ENCODE data around the gene CRTAC1.

The CRTAC1 gene

GRCh38 chr10:97870990-97871389 is 159.4 kb downstream of the CRTAC1 start:
- no peak overlapping the region for H4K8ac ChIP-seq (ENCODE audit: low read length)
- peaks cover 10% of the 10 kb centered on the region for H3K4me1 ChIP-seq (ENCODE audit: control insufficient read depth, insufficient read depth, low read depth, low read length)
- H3K27ac ChIP-seq (ENCODE audit: low read length, poor library complexity, severe bottlenecking): no peak overlapping the region
- no peak overlapping the region for H3K14ac ChIP-seq (ENCODE audit: low read length in 2 of 2)
- no peak overlapping the region for H2BK5ac ChIP-seq (ENCODE audit: low read depth, low read length, poor library complexity, severe bottlenecking)
- H3K27me3 ChIP-seq (ENCODE audit: control insufficient read depth in 1 of 2, insufficient read depth in 1 of 2, low read length in 2 of 2): peaks cover 33 to 49% of the 10 kb centered on the region in 2 experiments
- H3K4me3 ChIP-seq (ENCODE audit: insufficient read depth in 1 of 2, low read depth in 1 of 2, low read length in 2 of 2): no peak overlapping the region
- no peak overlapping the region for H2BK12ac ChIP-seq (ENCODE audit: low read length in 2 of 2)
- H2AK5ac ChIP-seq (ENCODE audit: low read length, severe bottlenecking): no peak overlapping the region
- no peaks in the 10 kb centered on the region for H3K9me3 ChIP-seq (ENCODE audit: control insufficient read depth, low read length)
- no peaks in the 10 kb centered on the region for H3K79me1 ChIP-seq (replicated peaks; ENCODE audit: low read length, poor library complexity, severe bottlenecking)
- no peak overlapping the region for H3K23ac ChIP-seq (ENCODE audit: low read length in 2 of 2)
- H3K9ac ChIP-seq (ENCODE audit: low read length): no peak overlapping the region
- WGBS: 91% methylated on average over 8 of the region's 8 CpGs
- H4K91ac ChIP-seq (ENCODE audit: low read length): no peak overlapping the region
- no peak overlapping the region for H2AFZ ChIP-seq (ENCODE audit: low read depth, low read length)
- H3K18ac ChIP-seq (ENCODE audit: low read depth in 1 of 2, low read length in 2 of 2): no peak overlapping the region
- H2BK120ac ChIP-seq (ENCODE audit: low read depth, low read length): no peak overlapping the region
- H3K4me2 ChIP-seq (ENCODE audit: low read length, poor library complexity, severe bottlenecking): no peak overlapping the region
- H2BK15ac ChIP-seq (ENCODE audit: low read depth, poor library complexity, severe bottlenecking): no peak overlapping the region
- no peaks in the 10 kb centered on the region for H3K36me3 ChIP-seq (ENCODE audit: control insufficient read depth in 1 of 2, insufficient read depth in 2 of 2, low read depth in 1 of 2, low read length in 2 of 2)
- H3K4ac ChIP-seq (ENCODE audit: low read depth in 1 of 2, low read length in 2 of 2): no peak overlapping the region
- DNase-seq: no peak

DNA sequence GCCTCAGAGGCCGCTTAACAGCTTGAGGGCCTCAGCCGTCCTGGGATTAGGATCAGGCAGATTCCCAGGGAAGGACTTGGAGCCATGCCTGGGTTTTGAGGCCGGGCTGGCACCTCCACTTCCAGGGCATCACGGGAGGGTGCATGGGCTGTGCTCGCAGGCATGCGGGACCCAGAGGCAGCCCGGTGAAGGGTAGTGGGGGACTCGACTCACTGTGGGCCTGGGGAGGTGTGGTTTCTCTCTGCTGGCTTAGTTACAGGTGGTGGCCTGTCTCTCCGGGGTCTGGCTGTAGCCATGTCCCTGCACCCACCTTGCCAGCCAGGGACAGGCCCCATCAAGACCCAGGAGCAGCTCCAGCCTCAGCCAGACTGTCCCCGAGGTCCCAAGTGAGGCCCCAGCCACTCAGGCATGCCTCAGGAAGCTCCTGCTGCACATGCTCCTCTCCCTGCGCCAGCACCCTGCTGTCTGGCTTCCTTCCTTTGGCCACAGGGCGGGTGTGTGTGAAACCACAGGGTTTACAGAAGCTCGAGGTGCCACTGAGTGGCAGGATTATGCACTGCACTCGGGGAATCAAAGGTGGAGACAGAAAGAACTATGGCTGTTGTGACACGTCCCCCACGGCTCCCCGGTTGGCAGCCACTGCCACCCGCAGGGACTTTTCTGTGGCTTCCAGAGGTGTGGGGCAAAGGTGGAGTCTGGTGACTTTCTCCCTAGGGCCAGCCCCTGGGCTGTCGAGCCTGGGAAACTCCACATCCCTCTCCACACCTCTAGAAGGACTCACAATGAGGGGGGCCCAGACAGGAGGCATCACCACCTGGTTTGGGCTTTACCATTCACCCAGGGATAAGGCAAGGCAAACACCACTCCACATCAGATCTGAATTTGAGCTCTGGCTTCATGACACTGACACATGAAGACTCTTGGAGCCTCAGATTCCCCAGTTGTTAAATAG is 161.1 kb downstream of the CRTAC1 start:
- H3K4me2 ChIP-seq (ENCODE audit: low read length, poor library complexity, severe bottlenecking): no peak overlapping the region
- no peak overlapping the region for H3K14ac ChIP-seq (ENCODE audit: low read length in 2 of 2)
- no peak overlapping the region for H4K8ac ChIP-seq (ENCODE audit: low read length)
- no peaks in the 10 kb centered on the region for H3K79me1 ChIP-seq (replicated peaks; ENCODE audit: low read length, poor library complexity, severe bottlenecking)
- H3K23ac ChIP-seq (ENCODE audit: low read length in 2 of 2): no peak overlapping the region
- H3K27ac ChIP-seq (ENCODE audit: low read length, poor library complexity, severe bottlenecking): no peak overlapping the region
- no peak overlapping the region for H2AK5ac ChIP-seq (ENCODE audit: low read length, severe bottlenecking)
- H3K27me3 ChIP-seq (ENCODE audit: control insufficient read depth in 1 of 2, insufficient read depth in 1 of 2, low read length in 2 of 2): peaks cover 27 to 61% of the 10 kb centered on the region in 2 experiments
- H3K18ac ChIP-seq (ENCODE audit: low read depth in 1 of 2, low read length in 2 of 2): no peak overlapping the region
- no peaks in the 10 kb centered on the region for H3K9me3 ChIP-seq (ENCODE audit: control insufficient read depth, low read length)
- H2BK5ac ChIP-seq (ENCODE audit: low read depth, low read length, poor library complexity, severe bottlenecking): no peak overlapping the region
- H3K4ac ChIP-seq (ENCODE audit: low read depth in 1 of 2, low read length in 2 of 2): no peak overlapping the region
- H4K91ac ChIP-seq (ENCODE audit: low read length): no peak overlapping the region
- H2AFZ ChIP-seq (ENCODE audit: low read depth, low read length): no peak overlapping the region
- H2BK120ac ChIP-seq (ENCODE audit: low read depth, low read length): no peak overlapping the region
- no peak overlapping the region for H3K4me3 ChIP-seq (ENCODE audit: insufficient read depth in 1 of 2, low read depth in 1 of 2, low read length in 2 of 2)
- peaks cover 16% of the 10 kb centered on the region for H3K4me1 ChIP-seq (ENCODE audit: control insufficient read depth, insufficient read depth, low read depth, low read length)
- WGBS: 36% methylated on average over 18 of the region's 19 CpGs
- H2BK15ac ChIP-seq (ENCODE audit: low read depth, poor library complexity, severe bottlenecking): no peak overlapping the region
- H2BK12ac ChIP-seq (ENCODE audit: low read length in 2 of 2): no peak overlapping the region
- H3K36me3 ChIP-seq (ENCODE audit: control insufficient read depth in 1 of 2, insufficient read depth in 2 of 2, low read depth in 1 of 2, low read length in 2 of 2): no peaks in the 10 kb centered on the region
- peak; percentile 78 for DNase-seq
- no peak overlapping the region for H3K9ac ChIP-seq (ENCODE audit: low read length)

- no peak overlapping the region for H3K23ac ChIP-seq (ENCODE audit: low read length in 2 of 2)
These were observed 162.2 kb downstream of the CRTAC1 start for GRCh38 chr10:97868134-97868685.

GRCh38 chr10:97867220-97867800 is 163.1 kb downstream of the CRTAC1 start:
- Histone ChIP-seq H3K18ac (ENCODE audit: low read depth in 1 of 2, low read length in 2 of 2) (no peak overlapping the region), H3K9ac (ENCODE audit: low read length) (no peak overlapping the region), H3K14ac (ENCODE audit: low read length in 2 of 2) (no peak overlapping the region), H3K27ac (ENCODE audit: low read length, poor library complexity, severe bottlenecking) (no peak overlapping the region), H3K23ac (ENCODE audit: low read length in 2 of 2) (no peak overlapping the region), H2BK120ac (ENCODE audit: low read depth, low read length) (no peak overlapping the region), H2AFZ (ENCODE audit: low read depth, low read length) (no peak overlapping the region), H2BK5ac (ENCODE audit: low read depth, low read length, poor library complexity, severe bottlenecking) (no peak overlapping the region), H3K9me3 (ENCODE audit: control insufficient read depth, low read length) (no peaks in the 10 kb centered on the region), H2AK5ac (ENCODE audit: low read length, severe bottlenecking) (no peak overlapping the region), H3K79me1 (replicated peaks; ENCODE audit: low read length, poor library complexity, severe bottlenecking) (no peaks in the 10 kb centered on the region), H3K27me3 (ENCODE audit: control insufficient read depth in 1 of 2, insufficient read depth in 1 of 2, low read length in 2 of 2) (peaks cover 14 to 63% of the 10 kb centered on the region in 2 experiments), H2BK12ac (ENCODE audit: low read length in 2 of 2) (no peak overlapping the region), H3K4ac (ENCODE audit: low read depth in 1 of 2, low read length in 2 of 2) (no peak overlapping the region), H4K91ac (ENCODE audit: low read length) (no peak overlapping the region), H3K36me3 (ENCODE audit: control insufficient read depth in 1 of 2, insufficient read depth in 2 of 2, low read depth in 1 of 2, low read length in 2 of 2) (no peaks in the 10 kb centered on the region), H3K4me1 (ENCODE audit: control insufficient read depth, insufficient read depth, low read depth, low read length) (peaks cover 20% of the 10 kb centered on the region), H3K4me2 (ENCODE audit: low read length, poor library complexity, severe bottlenecking) (no peak overlapping the region), H2BK15ac (ENCODE audit: low read depth, poor library complexity, severe bottlenecking) (no peak overlapping the region), H3K4me3 (ENCODE audit: insufficient read depth in 1 of 2, low read depth in 1 of 2, low read length in 2 of 2) (no peak overlapping the region), H4K8ac (ENCODE audit: low read length) (no peak overlapping the region)
- 81% methylated on average over 10 of the region's 10 CpGs for WGBS
- no peak for DNase-seq

More at GRCh38 chr10:97868134-97868685, 162.2 kb downstream of the CRTAC1 start:
- H2BK120ac ChIP-seq (ENCODE audit: low read depth, low read length): no peak overlapping the region
- 79% methylated on average over 4 of the region's 4 CpGs for WGBS
- no peak overlapping the region for H3K18ac ChIP-seq (ENCODE audit: low read depth in 1 of 2, low read length in 2 of 2)
- H3K36me3 ChIP-seq (ENCODE audit: control insufficient read depth in 1 of 2, insufficient read depth in 2 of 2, low read depth in 1 of 2, low read length in 2 of 2): no peaks in the 10 kb centered on the region
- H3K79me1 ChIP-seq (replicated peaks; ENCODE audit: low read length, poor library complexity, severe bottlenecking): no peaks in the 10 kb centered on the region
- H3K4me3 ChIP-seq (ENCODE audit: insufficient read depth in 1 of 2, low read depth in 1 of 2, low read length in 2 of 2): no peak overlapping the region
- H2BK5ac ChIP-seq (ENCODE audit: low read depth, low read length, poor library complexity, severe bottlenecking): no peak overlapping the region
- H3K9me3 ChIP-seq (ENCODE audit: control insufficient read depth, low read length): no peaks in the 10 kb centered on the region
- no peak overlapping the region for H2BK12ac ChIP-seq (ENCODE audit: low read length in 2 of 2)
- no peak overlapping the region for H2BK15ac ChIP-seq (ENCODE audit: low read depth, poor library complexity, severe bottlenecking)
- peak overlapping the region; percentile 45 for H2AK5ac ChIP-seq (ENCODE audit: low read length, severe bottlenecking)
- no peak overlapping the region for H3K4ac ChIP-seq (ENCODE audit: low read depth in 1 of 2, low read length in 2 of 2)
- H3K4me2 ChIP-seq (ENCODE audit: low read length, poor library complexity, severe bottlenecking): no peak overlapping the region
- H3K9ac ChIP-seq (ENCODE audit: low read length): no peak overlapping the region
- peaks cover 16% of the 10 kb centered on the region for H3K4me1 ChIP-seq (ENCODE audit: control insufficient read depth, insufficient read depth, low read depth, low read length)
- no peak overlapping the region for H3K27ac ChIP-seq (ENCODE audit: low read length, poor library complexity, severe bottlenecking)
- no peak overlapping the region for H2AFZ ChIP-seq (ENCODE audit: low read depth, low read length)
- H3K14ac ChIP-seq (ENCODE audit: low read length in 2 of 2): no peak overlapping the region
- H4K91ac ChIP-seq (ENCODE audit: low read length): no peak overlapping the region
- H3K27me3 ChIP-seq (ENCODE audit: control insufficient read depth in 1 of 2, insufficient read depth in 1 of 2, low read length in 2 of 2): peaks cover 22 to 65% of the 10 kb centered on the region in 2 experiments
- no peak for DNase-seq
- no peak overlapping the region for H4K8ac ChIP-seq (ENCODE audit: low read length)

Measured in mesenchymal stem cell (in vitro differentiated cells and primary cell).